ENCODE measurements around the gene ARID3B. TPM values are rescaled to one million over a fixed set of nuclear protein-coding genes. Genes with fewer than 3 reads are reported as not detected.

The ARID3B gene
- total and polyA plus RNA-seq, 2 of the 4 experiments (the other 2 are of a cell fraction): 2.5 to 5.0 TPM

- H4K20me1 ChIP-seq (ENCODE audit: insufficient read depth, low read length): peaks cover 77% of the 10 kb centered on the region
- no peak overlapping the region for H4K8ac ChIP-seq (ENCODE audit: low read depth in 2 of 2, low read length in 2 of 2)
- no peak overlapping the region for H2AFZ ChIP-seq (replicated peaks; ENCODE audit: low read length, poor library complexity)
- H3K36me3 ChIP-seq (ENCODE audit: control insufficient read depth, insufficient read depth, low read length): peaks cover 93% of the 10 kb centered on the region
- no peak overlapping the region for H3K23ac ChIP-seq (ENCODE audit: low read depth, low read length)
- 83% methylated on average over 2 of the region's 6 CpGs; no CpG with 5 or more reads in 1 of the 2 experiments for whole genome bisulfite sequencing, 2 experiments (ENCODE audit: extremely low coverage in 2 of 2, insufficient read length in 1 of 2)
- H3K14ac ChIP-seq (replicated peaks; ENCODE audit: low read depth, low read length): no peak overlapping the region
- no peak for DNase-seq
- peaks cover 20 to 64% of the 10 kb centered on the region in 2 experiments for H3K79me1 ChIP-seq (ENCODE audit: low read depth in 1 of 2, low read length in 2 of 2)
- no peak overlapping the region for H3K9ac ChIP-seq (ENCODE audit: low read depth, low read length)
- H2BK20ac ChIP-seq (ENCODE audit: low read depth, low read length): no peak overlapping the region
- H4K91ac ChIP-seq (ENCODE audit: insufficient read depth, low read depth, low read length): no peak overlapping the region
- no peaks in the 10 kb centered on the region for H3K9me3 ChIP-seq (ENCODE audit: control insufficient read depth, insufficient read depth, low read length)
- H4K5ac ChIP-seq (ENCODE audit: low read depth, low read length): no peak overlapping the region
- H2BK5ac ChIP-seq (ENCODE audit: low read depth, low read length, poor library complexity, severe bottlenecking): no peak overlapping the region
- H3K56ac ChIP-seq (ENCODE audit: extremely low read depth, insufficient read depth, low read length): no peak overlapping the region
- H3K18ac ChIP-seq (ENCODE audit: low read depth, low read length): no peak overlapping the region
- POLR2A ChIA-PET (ENCODE audit: unreplicated experiment): no interaction called here
- no TSS peak for BruUV-seq (replicated peaks)
- dilution Hi-C loops (cut with HindIII; ENCODE audit: low sequenced_read_pairs, unreplicated experiment): no loop called here
- H3K4ac ChIP-seq (ENCODE audit: low read depth, low read length): no peak overlapping the region
- no peak for ATAC-seq (ENCODE audit: low read depth)
- no peak overlapping the region for H2AK9ac ChIP-seq (replicated peaks; ENCODE audit: low read depth, low read length, poor library complexity)
- no peak overlapping the region for H2BK15ac ChIP-seq (ENCODE audit: low read depth, low read length)
- no peaks in the 10 kb centered on the region for H3K27me3 ChIP-seq (ENCODE audit: control insufficient read depth, insufficient read depth, low read length)
- in situ Hi-C loops (cut with MboI; ENCODE audit: low sequenced_read_pairs): no loop called here
- no peaks in the 10 kb centered on the region for H3K4me1 ChIP-seq (ENCODE audit: control insufficient read depth, insufficient read depth, low read length)
- H2AK5ac ChIP-seq (ENCODE audit: low read depth, low read length): no peak overlapping the region
- CTCF ChIA-PET: no interaction called here
- H3K4me2 ChIP-seq (ENCODE audit: low read depth, low read length): no peak overlapping the region
- no peak overlapping the region for H3K27ac ChIP-seq (ENCODE audit: insufficient read depth, low read length)
- H3K4me3 ChIP-seq (ENCODE audit: insufficient read depth, low read depth, low read length): no peak overlapping the region
- TF ChIP-seq ELK1 (IDR thresholded peaks at IDR 0.05; ENCODE audit: borderline replicate concordance, low read depth, low read length): no peak
- no peak for TF ChIP-seq BHLHE40 (IDR thresholded peaks at IDR 0.05; ENCODE audit: low read depth, low read length)
- no peak for TF ChIP-seq POLR2A (IDR thresholded peaks at IDR 0.05; ENCODE audit: low read depth, low read length)
- TF ChIP-seq CHD1 (IDR thresholded peaks at IDR 0.05; ENCODE audit: low read depth, low read length): no peak
- no peak for TF ChIP-seq RCOR1 (IDR thresholded peaks at IDR 0.05; ENCODE audit: insufficient replicate concordance, low read length)
- TF ChIP-seq CTCF (conservative IDR thresholded peaks at IDR 0.05; ENCODE audit: low read depth, low read length): no peak
- no peak for TF ChIP-seq RFX5 (IDR thresholded peaks at IDR 0.05; ENCODE audit: low read depth, low read length)
- TF ChIP-seq NFE2L2 (IDR thresholded peaks at IDR 0.05; ENCODE audit: low read depth, low read length): no peak
- H3K9me1 ChIP-seq (ENCODE audit: insufficient read depth, low read length): no peaks in the 10 kb centered on the region
- intact Hi-C loops (cut with micrococcal nuclease): no loop called here
- H2BK120ac ChIP-seq (ENCODE audit: low read depth, low read length): no peak overlapping the region
These were observed 84.7 kb downstream of the ARID3B start for GRCh38 chr15:74625693-74626092.

Data from IMR-90 (cell line).